NOMO-1 treated with DMSO at 0.1 percent for 48 hours (cell line): ENCODE measurements around the gene GIPC1.
"Not testable (repeated sequence)": the region's sequence is repeated elsewhere in the genome, so short reads cannot be mapped to it uniquely, and the experiment has no call there.

Source experiments
- DNase-seq: peaks from one replicate; lab custom pipeline; 2025; ENCODE audit not compliant: unreplicated experiment; lab: John Stamatoyannopoulos, UW

The GIPC1 gene, protein sequence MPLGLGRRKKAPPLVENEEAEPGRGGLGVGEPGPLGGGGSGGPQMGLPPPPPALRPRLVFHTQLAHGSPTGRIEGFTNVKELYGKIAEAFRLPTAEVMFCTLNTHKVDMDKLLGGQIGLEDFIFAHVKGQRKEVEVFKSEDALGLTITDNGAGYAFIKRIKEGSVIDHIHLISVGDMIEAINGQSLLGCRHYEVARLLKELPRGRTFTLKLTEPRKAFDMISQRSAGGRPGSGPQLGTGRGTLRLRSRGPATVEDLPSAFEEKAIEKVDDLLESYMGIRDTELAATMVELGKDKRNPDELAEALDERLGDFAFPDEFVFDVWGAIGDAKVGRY

DNA sequence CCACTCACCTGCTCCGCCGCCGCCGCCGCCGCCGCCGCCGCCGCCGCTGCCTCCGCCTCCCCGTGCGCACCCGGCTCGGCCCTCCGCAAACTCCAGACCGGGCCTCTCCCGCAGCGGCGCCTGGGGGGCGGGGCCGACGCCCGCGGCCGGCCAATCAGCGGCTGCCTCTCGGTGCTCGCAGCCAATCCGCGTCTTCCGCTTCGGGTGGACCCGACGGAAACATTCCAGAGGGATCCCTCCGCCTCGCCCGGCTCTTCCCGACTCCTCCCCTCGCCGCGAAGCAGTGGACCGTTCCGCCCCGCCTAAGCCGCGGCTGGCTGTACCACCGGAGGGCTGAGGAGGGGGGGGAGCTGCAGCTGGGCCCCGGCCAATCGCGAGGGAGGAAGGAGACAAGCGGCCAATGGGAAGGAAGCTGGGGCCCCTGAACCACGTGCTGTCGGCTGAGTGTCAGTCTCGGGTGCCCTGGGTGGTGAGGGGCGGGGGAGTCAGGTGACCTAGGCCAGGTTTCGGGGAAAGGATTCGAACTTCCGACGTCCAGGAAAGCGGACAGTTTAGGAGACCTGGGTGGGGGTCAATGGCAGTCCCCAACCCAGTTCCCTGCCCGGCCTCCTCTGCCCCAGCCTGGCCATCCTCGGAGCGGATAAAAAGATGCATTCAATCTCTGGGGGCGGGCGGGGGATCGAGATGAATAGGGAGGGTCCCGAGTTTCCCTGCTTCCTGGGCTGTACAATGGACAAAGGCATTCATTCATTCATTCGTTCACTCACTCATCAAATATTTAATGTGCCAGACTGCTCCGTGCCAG lies at the start of gene GIPC1:
TSS of gene GIPC1 (minus strand) at position 99 of the 805 bp plus-strand sequence. CDS start 13,151 bp downstream, outside the sequence.
- DNase-seq = peak; percentile 83

DNA sequence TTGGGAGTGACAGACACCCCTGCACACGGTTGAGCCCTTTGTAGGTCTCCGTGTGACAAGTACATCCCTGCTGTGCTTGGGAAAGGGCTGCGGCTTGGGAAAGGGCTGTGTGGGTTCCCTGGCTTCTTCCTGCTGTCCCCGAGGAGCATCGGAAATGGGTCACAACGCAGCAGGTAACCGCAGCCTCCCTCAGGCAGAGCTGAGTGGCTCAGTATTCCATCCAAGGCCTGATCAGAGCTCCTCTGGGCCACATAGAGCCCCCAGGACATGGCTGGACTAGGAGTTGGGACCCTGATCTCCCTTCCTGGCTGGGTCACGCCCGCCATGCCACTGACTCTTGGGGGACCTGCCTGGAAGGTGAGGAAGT lies 49.8 kb upstream of the GIPC1 start:
- DNase-seq = no peak

DNA sequence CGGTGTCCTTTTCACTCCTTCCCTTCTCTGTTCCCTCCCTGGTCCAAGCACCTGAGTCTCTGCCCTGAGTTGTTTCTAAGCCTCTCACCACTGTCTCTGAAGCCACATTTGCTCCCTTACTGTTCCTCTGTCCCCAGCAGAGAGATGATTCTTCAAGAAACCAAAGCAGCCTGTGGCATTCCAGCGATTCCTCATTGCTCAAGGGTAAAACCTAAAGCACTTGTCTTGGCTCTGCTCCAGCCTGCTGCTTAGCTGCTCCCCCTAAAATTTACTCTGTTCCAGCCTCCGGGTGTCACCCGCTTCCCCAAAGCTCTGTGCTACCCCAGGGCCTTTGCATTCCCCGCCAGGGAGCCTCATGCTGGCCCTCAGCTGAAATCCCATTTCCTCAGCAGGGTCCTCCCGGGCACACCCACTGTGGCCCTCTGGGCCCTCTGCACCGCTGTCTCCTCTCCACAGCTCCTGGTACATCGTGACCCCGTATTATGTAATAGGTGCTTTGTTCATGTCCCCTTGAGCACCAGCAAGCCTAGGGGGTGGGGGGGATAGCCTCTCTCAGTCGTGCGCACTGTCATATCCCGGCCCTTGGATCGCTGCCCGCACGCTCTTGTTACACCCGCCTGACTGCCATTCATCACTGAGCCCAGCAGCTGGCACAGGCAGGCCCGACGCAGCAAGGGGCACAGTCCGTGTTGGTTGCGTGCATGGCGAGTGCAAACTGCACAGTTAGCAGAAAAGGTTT lies 49.2 kb upstream of the GIPC1 start:
- no peak for DNase-seq

DNA sequence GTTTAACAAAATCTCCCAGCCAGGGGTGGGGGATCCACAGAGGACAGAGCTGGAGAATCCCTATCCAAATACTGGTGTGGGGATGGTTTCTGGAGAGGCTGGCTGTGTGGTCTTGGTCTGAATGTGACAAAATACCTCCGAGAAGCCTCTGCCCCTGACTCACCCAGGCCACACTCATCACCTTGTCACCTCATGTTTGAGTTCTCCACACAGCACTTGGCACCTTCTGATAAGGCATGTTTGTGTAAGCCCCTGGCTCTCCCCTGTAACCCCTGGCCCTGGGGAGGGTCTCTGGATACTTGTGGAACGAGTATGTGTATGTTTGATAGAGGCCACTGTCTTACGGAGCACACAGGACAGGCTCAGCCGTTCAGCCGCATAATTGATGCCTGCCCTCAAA lies 48.1 kb upstream of the GIPC1 start:
- DNase-seq = no peak

DNA sequence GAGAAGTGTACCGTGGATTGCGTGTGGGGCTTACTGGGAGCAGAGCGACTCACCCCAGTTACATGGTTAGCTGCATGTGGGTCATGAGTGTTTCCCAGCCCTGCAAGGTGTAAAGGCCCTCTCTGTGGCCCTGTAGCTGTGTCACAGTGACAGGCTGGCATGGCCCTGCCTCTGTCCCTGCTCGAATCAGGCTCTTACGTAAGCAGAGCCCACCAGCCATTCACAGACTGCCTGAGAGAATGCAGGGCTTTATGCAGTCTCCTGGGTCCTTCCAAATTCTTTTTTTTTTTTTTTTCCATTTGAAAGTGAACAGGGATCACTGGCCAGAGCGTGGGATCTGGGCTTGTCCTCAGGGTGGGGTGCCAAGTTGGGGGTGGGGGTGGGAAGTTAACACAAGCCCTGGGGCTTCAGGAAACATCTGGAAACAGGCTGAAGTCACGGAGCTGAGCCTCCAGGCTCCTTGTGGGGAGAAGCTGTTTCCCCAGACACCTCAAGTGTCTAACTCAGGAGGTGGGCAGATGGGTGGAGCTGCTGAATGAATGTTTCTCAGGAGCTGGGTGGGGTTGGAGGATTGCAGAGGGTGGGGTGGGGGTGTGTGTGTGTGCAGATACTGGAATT lies 46.9 kb upstream of the GIPC1 start:
- DNase-seq = peak; percentile 15

DNA sequence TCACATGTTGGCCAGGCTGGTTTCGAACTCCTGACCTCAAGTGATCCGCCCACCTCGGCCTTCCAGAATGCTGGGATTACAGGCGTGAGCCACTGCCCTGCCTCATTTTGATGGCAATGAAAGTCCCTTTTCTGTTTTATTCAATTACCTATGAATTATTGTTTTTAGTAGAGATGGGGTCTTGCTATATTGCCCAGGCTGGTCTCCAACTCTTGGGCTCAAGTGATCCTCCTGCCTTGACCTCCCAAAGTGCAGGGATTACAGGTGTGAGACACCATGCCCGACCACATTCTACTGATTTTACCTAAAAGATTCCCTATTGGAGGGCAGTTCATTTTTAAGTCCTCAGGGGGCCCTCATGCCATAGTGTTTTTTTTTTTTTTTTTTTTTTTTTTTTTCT lies 46.1 kb upstream of the GIPC1 start:
- DNase-seq = not testable (repeated sequence)

DNA sequence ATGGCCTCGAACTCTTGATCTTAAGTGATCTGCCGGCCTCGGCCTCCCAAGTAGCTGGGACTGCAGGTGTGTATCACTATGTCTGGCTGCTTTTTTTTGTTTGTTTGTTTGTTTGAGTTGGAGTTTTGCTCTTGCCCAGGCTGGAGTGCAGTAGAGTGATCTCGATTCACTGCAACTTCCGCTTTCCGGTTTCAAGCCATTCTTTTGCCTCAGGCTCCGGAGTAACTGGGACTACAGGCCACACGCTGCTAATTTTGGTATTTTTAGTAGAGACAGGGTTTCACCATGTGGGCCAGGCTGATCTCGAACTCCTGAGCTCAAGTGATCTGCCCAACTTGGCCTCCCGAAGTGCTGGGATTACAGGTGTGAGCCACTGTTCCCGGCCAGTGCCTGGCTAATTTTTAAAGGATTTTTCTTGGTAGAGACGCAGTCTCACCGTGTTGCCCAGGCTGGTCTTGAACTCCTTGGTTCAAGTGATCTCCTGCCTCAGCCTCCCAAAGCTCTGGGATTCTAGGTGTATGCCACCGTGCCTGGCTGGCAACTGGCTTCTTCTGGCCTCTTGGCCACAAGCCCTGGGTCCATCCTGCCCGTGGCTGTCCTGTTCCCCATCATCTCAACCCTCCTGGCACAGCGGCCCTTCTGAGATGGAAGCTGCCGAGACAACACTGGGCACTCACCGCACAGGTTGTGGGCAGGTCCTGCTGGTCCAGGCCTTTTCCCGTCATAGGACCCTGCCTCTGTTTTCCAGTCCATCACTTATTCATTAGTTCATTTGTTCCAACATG lies 45.0 kb upstream of the GIPC1 start:
- DNase-seq = peak; percentile 77

DNA sequence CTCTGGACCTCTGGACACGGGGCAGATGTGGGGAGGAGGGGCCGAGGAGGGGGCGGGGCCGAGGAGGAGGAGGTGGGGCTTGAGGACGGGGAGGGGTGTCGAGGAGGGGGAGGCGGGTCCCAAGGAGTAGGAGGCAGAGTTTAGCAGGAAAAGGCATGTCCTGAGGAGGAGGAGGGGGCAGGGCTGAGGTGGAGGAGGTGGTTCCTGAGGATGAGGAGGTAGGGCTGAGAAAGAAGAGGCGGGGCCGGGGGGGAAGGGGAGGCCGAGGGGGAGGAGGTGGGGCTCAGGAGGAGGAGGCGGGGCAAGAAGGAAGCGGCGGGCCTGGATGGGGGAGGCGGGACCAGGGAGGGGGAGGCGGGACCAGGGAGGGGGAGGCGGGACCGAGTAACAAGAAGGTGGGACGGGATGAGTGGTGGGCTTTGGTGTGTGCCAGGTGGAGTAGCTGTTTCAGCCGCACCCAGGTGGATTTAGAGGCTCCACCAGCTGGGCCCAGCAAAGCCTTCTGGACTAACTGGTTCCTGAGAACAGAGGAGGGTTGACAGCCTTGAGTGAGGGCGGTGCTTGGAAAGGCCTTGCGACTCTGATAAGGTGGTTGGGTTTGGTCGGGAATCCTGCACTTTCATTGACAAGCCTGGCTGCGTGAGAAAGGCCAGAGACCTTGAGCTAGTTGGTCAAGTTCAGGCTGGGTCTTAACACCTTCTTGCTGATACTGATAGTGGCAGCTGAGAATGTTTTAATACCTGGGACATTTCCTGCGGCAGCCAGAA lies 41.2 kb upstream of the GIPC1 start:
- no peak for DNase-seq

DNA sequence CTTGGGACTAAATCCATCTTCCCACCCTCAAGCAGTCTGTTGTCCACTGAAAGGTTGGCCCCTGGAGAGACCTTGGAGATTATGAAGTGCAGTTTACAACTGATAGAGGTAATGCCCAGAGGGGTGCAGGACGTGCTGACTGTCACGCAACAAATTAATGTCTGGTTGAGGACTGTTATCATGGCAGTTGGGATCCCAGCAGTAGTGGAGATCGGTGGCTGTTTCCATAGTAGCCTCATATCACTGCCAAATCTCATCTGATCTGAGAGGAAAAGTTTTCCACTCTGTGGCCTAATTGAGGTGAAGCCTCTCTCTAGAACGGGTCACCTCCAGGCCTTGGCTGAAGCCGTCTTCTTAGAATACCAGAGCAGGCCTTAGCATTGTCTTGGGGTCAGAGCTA lies 37.5 kb upstream of the GIPC1 start:
- DNase-seq = no peak

DNA sequence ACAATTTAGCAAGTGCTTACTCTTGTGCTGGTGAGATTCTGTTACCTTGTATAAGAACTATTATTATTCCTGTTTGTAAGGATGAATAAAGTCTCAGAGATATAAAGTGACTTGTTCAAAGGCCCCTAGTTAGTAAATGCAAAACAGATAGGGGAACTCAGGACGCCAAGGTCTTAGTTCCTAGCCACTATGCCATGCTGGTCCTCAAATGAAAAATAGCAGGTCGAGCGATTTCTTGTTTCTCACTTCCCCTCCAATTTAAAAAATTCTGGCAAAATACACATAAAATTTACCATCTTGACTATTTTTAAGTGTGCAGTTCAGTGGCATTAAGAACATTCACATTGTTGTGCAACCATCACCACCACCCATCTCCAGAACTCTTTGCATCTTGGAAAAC lies 34.6 kb upstream of the GIPC1 start:
- DNase-seq = peak; percentile 40

DNA sequence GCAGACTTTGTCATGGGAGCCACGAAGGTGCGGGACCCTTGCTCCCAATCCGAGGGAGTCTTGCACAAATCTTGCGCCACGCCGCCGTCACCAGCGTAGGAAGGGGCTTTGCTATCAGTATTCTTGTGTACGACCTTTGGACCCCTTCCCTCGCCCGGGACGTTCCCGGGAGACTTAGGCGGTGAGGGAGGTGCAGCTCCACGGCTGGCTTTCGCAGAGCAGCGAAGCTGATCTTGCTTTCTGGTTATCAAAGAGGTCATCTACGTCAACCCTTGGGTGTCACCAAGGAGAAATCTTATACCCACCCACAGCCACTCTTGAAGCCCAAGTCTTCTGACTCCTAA lies 34.0 kb upstream of the GIPC1 start:
- peak; percentile 44 for DNase-seq

DNA sequence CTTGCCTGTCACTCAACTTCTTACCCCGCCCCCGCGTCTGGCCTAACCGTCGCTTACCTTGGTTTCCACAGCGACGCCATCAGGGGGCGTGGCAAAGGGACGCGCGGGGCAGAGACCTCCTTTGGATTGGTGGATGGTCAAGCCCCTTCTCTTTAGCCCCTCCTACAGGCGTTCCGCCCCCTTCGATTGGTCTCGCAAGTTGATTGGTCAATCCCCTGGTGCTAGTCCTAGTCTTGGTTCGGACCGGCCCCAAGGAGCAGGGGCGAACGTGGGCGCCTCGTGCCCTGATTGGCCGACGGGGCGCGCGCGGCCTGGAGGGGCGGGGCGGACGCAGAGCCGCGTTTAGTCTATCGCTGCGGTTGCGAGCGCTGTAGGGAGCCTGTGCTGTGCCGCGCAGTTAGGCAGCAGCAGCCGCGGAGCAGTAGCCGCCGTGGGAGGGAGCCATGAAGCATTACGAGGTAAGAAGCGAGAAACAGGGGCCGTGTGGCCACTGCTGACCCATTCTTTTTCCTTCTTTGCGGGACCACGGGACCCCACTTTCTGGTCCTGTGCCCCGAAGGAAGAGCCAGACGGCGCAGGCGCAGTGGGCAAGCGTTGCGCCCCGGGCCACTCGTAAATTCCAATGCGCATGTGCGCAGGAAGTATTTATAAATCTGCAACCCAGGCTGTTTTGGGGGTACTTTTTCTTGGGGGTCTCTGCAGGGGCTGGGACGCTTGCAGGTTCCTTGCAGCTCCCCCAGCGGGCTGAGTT lies 33.5 kb upstream of the GIPC1 start, which contains the start of gene TECR:
TSS of gene TECR (plus strand) at position 341 of the 751 bp plus-strand sequence. CDS start at position 444, 103 bp downstream.
- peak; percentile 99 for DNase-seq

DNA sequence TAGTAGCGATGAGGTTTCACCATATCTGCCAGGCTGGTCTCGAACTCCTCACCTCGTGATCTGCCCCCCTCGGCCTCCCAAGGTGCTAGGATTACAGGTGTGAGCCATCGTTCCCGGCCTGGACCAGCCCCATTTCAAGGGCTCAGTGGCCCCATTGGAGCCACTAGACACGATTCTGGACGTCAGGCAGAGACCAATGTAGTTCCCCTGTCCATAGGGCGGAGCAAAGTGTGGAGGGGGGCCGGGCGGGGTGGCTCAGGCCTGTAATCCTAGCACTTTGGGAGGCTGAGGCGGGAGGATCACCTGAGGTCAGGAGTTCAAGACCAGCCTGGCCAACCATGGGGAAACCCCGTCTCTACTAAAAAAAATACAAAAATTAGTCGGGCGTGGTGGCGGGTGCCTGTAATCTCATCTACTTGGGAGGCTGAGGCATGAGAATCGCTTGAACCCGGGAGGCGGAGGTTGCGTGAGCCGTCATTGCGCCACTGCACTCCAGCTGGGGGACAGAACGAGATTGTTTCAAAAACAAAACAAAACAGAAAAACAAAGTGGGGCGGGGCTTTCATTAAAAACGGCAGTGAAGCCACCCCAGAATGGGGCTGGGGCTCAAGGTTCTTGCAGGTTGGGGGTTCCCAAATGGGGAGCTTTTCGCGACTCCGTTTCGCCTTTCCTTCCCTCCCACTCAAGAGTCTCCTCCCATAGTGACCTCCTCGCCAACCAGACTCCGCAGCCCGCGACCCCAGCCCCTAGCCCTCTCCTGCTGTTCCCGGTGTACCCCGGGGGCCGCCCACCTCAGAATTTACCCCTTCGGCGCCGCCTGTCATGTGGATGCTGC lies 32.7 kb upstream of the GIPC1 start:
- DNase-seq = no peak

DNA sequence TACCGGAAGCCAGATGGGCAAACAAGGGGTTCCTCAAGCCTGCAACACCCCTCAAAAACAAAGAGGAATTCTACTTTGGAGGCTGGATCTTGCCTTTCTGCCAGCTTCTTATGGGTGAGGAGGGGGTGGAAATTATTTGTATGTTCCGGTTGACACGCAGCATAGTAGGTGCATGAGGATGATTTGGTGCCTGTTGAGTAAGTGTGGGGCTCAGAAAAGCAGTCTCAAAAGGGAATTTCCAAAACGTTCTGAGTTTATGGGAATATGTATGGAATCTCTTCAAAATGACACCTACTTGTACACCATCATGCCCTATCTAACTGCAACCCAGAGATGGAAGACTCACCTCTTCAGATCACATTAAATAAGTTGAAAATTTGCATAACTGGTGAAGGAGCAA lies 30.5 kb upstream of the GIPC1 start:
- DNase-seq = no peak

DNA sequence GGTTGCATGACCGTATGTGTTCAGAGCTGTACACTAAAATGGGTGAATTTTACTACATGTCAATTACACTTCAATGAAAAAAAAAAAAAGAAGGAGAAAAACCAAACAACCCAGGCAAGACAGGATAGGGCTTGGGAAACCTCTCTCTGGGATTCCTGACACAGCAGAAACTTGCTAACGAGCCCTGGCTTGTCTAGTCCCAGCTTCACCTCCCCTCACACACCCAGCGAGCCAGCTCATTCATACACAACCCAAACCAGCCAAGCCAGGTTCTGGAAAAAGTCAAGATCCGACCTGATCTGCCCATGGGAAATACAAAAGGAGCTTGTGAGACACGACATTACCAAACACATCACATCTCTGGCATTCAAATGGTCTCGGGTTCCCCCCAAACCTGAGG lies 29.8 kb upstream of the GIPC1 start:
- DNase-seq = no peak

DNA sequence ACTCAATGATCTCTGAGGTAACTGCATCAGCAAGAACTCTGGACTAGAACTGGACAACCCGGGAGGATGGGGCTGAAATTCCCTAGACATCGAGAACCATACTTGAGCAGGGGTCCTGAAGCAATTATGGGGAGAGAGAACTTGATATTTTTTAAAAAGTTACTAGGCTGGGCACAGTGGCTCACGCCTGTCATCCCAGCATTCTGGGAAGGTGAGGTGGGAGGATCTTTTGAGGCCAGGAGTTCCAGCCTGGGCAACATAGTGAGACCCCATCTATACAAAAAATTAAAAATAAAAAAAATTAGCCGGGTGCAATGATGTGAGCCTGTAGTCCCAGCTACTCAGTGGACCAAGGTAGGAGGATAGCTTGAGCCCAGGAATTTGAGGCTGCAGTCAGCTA lies 24.6 kb upstream of the GIPC1 start:
- DNase-seq = no peak

DNA sequence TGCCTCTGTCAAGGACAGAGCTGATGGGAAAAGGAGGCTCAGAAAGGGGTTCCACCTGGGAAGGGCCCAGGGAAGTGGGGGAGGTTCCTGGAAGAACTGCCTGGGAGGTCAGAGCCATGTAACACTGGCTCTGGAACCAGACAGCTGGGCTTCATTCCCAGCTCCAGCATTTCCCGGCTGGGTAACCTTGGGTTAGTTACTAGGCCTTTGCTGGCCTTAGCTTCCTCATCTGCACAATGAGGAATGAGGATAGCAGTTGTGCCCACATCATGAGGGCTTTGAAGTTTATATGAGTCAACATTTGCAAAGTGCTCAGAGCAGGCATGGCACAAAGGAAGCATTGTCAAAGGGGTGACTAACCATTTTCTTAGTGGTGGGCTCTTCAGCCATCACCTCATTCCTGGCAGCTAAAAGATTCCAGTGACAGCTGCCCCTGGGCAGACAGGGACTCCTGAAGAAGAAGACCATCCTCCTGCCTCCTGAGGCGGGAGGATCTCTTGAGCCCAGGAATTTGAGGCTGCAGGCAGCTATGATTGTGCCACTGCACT lies 24.0 kb upstream of the GIPC1 start:
- no peak for DNase-seq
